ENCODE data around the gene NFATC1. TPM values are rescaled to one million over a fixed set of nuclear protein-coding genes. Genes with fewer than 3 reads are reported as not detected.

Gene NFATC1
- total RNA-seq, 2 donors from 2014 or later = 27.6 to 40.8 TPM

DNA sequence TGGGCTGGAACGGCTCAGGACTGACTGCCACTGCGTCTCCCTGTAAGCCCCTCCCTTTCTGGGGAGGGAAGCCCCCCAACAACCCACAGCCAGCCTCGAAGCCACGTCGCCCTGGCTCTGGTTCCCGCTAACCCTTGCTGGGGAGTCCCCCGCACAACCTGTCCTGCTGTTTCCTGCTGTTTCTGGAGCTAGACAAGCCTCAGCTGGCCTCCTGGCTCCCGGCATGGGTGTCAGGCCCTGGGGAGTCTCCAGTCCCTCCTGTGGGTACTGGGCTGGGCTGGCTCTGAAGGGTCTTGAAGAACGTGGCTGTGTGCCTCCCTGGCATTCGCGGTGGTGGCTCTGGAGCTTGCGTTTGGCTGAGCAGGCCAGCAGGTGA lies 20.9 kb downstream of the NFATC1 start:
- H3K9me3 ChIP-seq = no peaks in the 10 kb centered on the region
- H3K36me3 ChIP-seq = peaks cover 17% of the 10 kb centered on the region
- no peak for ATAC-seq (ENCODE audit: insufficient number of reproducible peaks, low FRiP score, low read depth)
- no peak overlapping the region for H3K27ac ChIP-seq
- TF ChIP-seq, protein P1, sequence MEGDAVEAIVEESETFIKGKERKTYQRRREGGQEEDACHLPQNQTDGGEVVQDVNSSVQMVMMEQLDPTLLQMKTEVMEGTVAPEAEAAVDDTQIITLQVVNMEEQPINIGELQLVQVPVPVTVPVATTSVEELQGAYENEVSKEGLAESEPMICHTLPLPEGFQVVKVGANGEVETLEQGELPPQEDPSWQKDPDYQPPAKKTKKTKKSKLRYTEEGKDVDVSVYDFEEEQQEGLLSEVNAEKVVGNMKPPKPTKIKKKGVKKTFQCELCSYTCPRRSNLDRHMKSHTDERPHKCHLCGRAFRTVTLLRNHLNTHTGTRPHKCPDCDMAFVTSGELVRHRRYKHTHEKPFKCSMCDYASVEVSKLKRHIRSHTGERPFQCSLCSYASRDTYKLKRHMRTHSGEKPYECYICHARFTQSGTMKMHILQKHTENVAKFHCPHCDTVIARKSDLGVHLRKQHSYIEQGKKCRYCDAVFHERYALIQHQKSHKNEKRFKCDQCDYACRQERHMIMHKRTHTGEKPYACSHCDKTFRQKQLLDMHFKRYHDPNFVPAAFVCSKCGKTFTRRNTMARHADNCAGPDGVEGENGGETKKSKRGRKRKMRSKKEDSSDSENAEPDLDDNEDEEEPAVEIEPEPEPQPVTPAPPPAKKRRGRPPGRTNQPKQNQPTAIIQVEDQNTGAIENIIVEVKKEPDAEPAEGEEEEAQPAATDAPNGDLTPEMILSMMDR (IDR thresholded peaks at IDR 0.05) = no peak
- no peaks in the 10 kb centered on the region for H3K27me3 ChIP-seq (replicated peaks; ENCODE audit: insufficient read depth)
- no peak for DNase-seq (ENCODE audit: low spot score)
- H3K4me1 ChIP-seq (ENCODE audit: control insufficient read depth in 1 of 2, low read depth in 2 of 2) = no peaks in the 10 kb centered on the region
- H3K4me3 ChIP-seq = no peak overlapping the region

DNA sequence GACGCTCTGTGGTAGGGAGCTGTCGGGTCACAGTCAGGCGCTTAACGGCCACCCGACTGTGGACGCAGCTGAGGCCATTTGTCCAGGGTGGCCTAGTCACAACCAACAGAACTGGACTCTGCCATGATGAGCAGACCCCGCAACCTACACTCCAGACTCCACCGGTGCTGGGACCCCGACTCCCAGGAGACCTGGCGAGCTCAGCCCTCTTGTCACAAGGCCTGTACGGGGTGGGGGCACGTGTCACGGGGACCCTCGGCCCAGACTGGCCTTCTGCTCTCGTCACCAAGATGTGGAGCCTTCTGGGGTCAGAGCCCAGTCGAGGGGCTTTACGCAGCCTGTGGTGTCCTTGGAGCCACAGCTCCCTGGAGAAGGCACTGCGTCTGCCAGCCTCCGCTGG lies 22.5 kb downstream of the NFATC1 start:
- no peak overlapping the region for H3K27ac ChIP-seq
- ATAC-seq (ENCODE audit: insufficient number of reproducible peaks, low FRiP score, low read depth) (no peak), DNase-seq (ENCODE audit: low spot score) (no peak)
- no peaks in the 10 kb centered on the region for H3K4me1 ChIP-seq (ENCODE audit: control insufficient read depth in 1 of 2, low read depth in 2 of 2)
- H3K9me3 ChIP-seq = no peaks in the 10 kb centered on the region
- peaks cover 6% of the 10 kb centered on the region for H3K36me3 ChIP-seq
- H3K27me3 ChIP-seq (replicated peaks; ENCODE audit: insufficient read depth) = no peaks in the 10 kb centered on the region
- H3K4me3 ChIP-seq = no peak overlapping the region
- TF ChIP-seq, protein P1 (IDR thresholded peaks at IDR 0.05) = no peak

DNA sequence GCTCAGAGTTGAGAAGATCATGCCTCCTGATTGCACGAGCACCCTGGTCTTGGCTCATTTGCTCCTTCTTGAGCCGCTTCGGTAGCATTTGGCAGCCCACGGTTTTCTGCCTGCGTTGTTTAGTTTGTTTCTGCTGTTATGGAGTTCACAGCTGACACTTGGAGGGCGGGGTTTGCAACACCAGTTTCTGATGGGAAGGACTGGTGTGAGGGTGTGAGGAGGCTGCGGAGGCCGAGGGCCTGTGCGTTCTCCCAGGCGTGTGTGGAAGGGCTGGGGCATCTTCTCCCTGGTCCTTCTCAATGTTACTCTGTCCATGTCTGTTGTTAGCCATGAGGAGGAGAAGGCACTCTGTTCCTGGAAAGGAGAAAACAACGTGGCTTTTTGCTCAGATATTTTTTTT lies 22.9 kb downstream of the NFATC1 start:
- no peak for ATAC-seq (ENCODE audit: insufficient number of reproducible peaks, low FRiP score, low read depth)
- DNase-seq (ENCODE audit: low spot score) = no peak
- Histone ChIP-seq H3K4me3 (no peak overlapping the region), H3K4me1 (ENCODE audit: control insufficient read depth in 1 of 2, low read depth in 2 of 2) (no peaks in the 10 kb centered on the region), H3K27ac (no peak overlapping the region), H3K36me3 (peaks cover 6% of the 10 kb centered on the region), H3K9me3 (no peaks in the 10 kb centered on the region), H3K27me3 (replicated peaks; ENCODE audit: insufficient read depth) (no peaks in the 10 kb centered on the region)
- TF ChIP-seq, protein P1 (IDR thresholded peaks at IDR 0.05) = no peak

DNA sequence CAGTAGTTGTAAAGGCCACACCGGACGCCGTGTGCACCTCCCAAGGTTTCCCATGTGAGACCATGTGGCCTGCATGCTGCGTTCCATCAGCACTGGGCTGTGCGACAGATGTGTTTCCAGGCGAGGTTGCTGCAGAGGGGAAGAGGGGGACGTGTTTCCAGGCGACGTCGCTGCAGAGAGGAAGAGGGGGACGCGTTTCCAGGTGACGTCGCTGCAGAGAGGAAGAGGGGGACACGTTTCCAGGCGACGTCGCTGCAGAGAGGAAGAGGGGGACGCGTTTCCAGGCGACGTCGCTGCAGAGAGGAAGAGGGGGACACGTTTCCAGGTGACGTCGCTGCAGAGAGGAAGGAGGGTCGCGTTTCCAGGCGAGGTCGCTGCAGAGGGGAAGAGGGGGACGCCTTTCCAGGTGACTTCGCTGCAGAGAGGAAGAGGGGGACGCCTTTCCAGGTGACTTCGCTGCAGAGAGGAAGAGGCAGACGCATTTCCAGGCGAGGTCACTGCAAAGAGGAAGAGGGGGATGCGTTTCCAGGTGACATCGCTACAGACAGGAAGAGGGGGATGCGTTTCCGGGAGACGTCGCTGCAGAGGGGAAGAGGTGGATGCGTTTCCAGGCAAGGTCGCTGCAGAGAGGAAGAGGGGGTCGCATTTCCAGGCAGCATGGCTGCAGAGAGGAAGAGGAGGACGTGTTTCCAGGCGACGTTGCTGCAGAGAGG lies 24.5 kb downstream of the NFATC1 start:
- ATAC-seq (ENCODE audit: insufficient number of reproducible peaks, low FRiP score, low read depth) = no peak
- no peak overlapping the region for H3K27ac ChIP-seq
- no peaks in the 10 kb centered on the region for H3K4me1 ChIP-seq (ENCODE audit: control insufficient read depth in 1 of 2, low read depth in 2 of 2)
- no peaks in the 10 kb centered on the region for H3K27me3 ChIP-seq (replicated peaks; ENCODE audit: insufficient read depth)
- no peak overlapping the region for H3K4me3 ChIP-seq
- DNase-seq (ENCODE audit: low spot score) = no peak
- H3K9me3 ChIP-seq = no peaks in the 10 kb centered on the region
- H3K36me3 ChIP-seq = peaks cover 6% of the 10 kb centered on the region
- TF ChIP-seq, protein P1 (IDR thresholded peaks at IDR 0.05) = no peak

DNA sequence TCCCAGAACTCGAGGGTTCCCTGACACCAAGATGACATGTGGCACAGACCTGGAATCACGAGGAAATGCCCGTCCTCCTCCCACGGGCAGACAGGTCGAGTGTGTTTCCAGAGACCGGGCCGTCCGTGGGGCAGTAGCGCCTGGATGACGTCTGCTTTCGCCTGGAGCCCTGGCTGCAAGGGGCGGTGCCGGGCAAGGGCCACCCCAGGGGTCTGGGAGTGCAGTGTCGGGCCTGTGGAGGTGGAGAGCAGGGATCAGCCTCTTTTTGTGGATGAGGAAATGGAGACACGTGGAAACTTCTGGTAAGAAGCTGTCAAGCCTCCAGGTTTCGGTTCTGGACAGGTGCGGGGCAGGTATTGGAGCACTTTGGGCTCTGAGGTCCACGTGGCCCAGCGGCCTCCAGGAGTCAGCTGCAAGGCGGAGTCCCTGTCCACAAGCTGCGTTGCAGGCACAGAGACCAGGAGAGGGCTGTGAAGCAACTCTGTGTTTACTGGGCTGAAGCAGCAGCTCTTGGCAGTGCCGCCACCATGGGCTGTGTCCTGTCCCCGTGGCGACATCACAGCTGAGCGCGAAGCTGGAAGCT lies 25.6 kb downstream of the NFATC1 start:
- Histone ChIP-seq H3K27ac (no peak overlapping the region), H3K27me3 (replicated peaks; ENCODE audit: insufficient read depth) (no peaks in the 10 kb centered on the region), H3K36me3 (peaks cover 6% of the 10 kb centered on the region), H3K4me1 (ENCODE audit: control insufficient read depth in 1 of 2, low read depth in 2 of 2) (no peaks in the 10 kb centered on the region), H3K4me3 (no peak overlapping the region), H3K9me3 (no peaks in the 10 kb centered on the region)
- no peak for ATAC-seq (ENCODE audit: insufficient number of reproducible peaks, low FRiP score, low read depth)
- TF ChIP-seq, protein P1 (IDR thresholded peaks at IDR 0.05) = no peak
- DNase-seq (ENCODE audit: low spot score) = no peak
